CD4-positive, alpha-beta T cell treated with Interleukin-15 for 1 hour (primary cell): Measurements from ENCODE around the gene NAGK.
"Not testable (repeated sequence)": the region's sequence is repeated elsewhere in the genome, so short reads cannot be mapped to it uniquely, and the experiment has no call there.

Source experiments
- DNase-seq: peaks from one replicate; pipeline ENCODE4 v3.0.0-alpha.2; 2020

Gene NAGK

DNA sequence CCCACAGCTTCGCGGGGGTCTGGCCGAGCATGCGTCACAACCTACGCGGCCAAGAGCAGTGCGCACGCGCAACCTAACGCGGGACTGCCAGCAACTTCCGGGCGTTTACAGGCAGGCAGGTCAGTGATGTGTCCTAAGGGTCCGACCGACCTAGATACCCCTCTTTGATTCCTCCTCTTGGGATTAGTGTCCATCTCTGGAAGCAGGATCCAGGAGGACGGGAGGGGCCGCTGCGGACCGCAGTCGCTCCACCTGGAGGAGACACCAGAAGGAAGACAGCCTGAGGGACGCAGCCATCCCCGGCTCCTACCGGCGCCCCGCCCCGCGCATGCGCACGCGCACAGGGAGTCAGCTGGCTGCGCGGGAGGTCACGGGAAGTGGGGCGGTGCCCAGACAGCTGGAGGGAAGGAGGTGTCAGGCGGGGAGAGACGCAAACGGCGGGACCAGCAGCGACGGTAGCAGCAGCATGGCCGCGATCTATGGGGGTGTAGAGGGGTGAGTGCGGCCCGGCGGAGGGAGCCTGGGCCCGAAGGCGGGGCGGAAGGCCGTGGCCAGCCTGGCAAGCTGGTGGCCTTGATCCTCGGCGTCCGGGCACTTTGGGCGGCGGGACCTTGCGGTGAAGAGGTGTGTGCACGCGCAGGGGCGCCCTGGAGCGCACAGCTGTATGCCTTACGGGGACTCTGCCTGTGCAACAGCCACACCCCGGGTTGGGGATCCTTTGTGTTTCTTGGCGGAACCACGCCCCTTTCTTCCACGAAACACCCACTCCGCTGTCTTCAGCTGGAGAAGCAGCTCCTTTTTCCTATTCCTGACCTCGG is at the start of gene NAGK:
Gene NAGK (plus strand): TSS at position 431 of the 818 bp plus-strand sequence. CDS start 36 bp downstream, at position 467.
- peak; percentile 98 for DNase-seq

DNA sequence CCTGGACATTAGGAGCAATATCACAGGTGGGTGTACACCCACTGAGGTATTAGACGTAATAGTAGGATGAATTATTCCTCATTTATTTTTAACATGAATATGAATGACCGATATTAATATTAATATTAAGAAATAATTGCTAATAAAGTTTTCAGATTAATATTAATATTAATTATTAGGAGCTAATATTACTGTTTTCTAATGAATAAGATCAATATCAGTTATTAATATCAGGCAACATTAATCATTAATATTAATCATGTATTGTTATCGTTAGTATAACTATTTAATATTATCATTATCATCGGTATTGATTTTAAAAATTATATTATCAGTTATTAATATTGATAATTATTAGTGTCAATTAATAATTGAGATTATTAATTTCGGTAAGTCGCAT is 48.5 kb upstream of the NAGK start:
- not testable (repeated sequence) for DNase-seq

DNA sequence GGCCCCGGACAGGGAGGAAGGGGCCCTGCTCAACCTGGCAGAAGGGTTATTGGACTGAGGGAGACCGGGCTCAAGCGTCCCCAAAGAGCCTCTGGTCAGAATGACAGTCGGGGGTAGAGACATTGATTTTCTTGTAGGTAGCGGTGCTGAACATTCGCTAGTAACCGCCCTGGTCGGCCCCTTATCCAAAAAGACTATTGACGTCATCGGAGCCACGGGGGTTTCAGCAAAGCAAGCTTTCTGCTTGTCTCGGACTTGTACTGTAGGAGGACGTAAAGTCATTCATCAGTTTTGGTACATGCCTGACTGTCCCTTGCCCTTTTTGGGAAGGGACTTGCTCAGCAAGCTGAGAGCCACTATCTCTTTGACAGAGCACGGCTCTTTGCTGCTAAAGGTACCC is 47.1 kb upstream of the NAGK start:
- not testable (repeated sequence) for DNase-seq

DNA sequence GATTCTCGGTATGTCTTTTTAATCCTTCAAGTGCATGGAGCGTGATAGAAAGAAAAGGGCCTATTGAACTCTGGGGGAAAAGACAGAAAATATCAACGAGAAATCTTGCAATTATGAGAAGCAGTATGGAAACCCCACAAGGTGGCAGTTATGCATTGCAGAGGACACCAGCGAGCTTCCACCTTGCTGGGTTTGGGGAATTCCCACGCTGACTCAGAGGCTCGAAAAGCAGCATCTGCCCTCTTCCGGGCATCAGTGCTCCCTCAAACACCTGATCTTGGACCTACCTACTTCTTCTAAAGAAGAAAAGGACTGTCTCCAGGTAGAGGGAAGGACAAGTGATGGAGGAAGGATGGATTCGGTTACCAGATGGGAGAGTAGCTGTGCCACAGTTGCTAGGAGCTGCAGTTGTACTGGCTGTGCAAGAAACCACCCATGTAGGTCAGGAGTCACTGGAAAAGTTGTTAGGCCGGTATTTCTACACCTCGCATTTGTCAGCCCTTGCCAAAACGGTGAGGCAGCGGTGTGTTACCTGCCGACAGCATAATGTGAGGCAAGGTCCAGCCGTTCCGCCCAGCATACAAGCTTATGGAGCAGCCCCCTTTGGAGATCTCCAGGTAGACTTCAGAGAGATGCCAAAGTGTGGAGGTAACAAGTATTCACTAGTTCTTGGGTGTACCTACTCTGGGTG is 44.8 kb upstream of the NAGK start:
- peak; percentile 73 for DNase-seq

DNA sequence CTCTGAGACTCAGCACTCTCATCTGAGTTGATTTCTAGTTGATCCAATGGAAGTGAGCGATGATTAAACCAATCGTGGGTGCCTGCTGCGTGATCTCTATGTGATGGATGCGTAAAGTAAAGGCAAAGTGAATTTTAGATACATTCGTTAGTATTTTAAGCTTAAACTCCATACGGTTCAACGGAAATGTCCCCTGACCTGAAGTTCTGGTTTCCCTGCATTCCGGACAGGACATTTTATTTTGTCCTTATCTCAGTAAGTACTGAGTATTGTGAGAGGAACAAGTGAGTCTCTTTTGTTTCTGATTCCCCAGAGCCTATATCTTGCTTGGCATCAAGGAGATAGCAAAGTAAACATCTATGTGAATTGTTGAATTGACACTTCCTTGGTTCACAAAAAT is 32.2 kb upstream of the NAGK start:
- DNase-seq, result not testable (repeated sequence)

DNA sequence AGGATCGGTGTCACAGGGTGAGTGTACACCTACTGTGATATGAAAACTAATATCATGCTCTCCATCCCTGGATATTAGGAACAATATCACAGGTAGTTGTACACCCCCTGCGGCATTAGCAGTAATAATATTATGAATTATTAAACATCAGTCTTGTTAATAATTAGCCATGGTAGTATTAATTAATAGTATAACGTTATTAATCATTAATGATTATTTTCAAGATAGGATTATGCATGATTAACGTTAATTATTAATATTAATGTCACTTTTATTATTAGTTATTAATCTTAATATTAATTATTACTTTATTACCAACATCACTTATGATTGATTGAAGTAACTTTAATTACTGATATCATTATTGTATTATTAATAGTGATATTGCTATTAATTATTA is 26.2 kb upstream of the NAGK start:
- DNase-seq, result no peak

DNA sequence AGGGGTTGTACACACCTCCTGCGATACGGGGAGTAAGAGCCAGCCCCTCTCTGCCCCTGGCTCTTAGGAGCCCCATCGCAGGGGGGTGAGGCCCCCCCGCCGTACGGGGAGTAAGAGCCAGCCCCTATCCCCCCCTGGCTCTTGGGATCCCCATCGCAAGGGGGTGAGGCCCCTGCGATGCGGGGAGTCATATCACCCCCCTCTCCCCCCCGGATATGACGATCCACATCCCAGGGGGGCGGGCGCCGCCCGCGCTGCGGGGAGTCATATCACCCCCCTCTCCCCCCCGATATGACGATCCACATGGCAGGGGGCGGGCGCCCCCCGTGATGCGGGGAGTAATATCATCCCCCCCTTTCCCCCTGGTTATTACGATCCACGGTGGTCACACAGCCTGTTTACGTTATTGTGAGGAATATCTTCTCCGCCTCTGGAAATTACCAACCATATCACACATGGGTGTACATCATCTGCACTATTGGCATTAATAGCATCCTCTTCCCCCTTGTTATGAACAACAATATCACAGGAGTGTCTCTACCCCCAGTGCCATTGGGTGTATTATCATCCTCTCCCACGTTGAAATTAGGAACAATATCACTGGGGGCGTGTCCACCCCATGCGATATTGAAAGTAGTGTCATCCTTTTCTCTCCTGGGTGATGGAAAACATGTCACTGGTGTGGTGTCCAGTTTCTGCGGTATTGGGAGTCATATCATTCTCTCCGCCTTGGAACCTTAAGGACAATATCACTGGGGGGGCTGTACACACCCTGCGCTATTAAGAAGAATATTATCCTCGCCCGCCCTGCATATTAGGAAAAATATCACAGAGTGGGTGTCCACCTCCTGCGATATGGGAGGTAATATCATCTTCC is 24.7 kb upstream of the NAGK start:
- no peak for DNase-seq

DNA sequence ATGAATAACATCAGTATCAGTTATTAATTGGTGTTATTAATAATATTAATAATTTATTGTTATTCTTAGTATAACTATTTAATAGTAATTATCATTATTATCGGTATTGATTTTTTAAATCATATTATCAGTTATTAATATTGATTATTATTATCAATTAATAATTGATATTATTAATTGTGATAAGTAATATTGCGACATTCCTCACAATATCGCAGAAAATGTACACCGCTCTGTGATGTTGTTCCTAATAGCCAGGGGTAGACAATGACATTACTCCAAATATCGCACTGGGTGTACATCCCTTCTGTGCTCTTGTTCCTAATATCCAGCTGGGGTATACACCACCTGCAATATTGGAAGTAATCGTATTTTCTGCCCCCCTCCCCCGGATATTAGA is 23.3 kb upstream of the NAGK start:
- no peak for DNase-seq

DNA sequence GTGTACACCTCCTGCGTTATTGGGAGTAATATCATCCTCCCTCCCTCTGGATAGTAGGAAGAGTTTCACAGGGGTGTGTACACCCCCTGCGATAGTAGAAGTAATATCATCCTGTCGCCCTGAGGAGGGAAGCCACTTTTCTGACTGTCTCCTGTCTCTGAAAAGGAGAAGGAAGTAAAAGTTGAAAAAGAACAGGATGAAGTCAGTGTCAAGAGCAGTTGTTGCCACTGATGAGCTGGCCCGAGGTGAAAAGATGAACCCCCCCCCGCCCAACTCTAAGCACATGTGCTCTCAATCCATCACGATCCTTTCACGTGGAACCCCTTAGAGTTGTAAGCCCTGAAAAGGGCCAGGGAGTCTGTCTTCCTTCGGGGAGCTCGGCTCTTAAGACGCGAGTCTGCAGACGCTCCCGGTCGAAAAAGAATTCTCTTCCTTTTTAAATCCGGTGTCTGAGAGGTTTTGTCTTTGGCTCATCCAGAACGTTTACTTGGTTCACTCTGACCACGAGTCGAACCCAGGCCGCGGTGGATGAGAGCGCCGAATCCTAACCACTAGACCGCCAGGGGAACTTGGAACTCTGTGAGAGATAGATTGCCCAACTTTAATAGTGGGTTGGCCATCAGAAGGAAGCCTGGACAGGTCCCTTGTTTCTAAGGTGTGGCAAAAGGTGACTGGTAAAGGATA is 22.4 kb upstream of the NAGK start:
- no peak for DNase-seq

DNA sequence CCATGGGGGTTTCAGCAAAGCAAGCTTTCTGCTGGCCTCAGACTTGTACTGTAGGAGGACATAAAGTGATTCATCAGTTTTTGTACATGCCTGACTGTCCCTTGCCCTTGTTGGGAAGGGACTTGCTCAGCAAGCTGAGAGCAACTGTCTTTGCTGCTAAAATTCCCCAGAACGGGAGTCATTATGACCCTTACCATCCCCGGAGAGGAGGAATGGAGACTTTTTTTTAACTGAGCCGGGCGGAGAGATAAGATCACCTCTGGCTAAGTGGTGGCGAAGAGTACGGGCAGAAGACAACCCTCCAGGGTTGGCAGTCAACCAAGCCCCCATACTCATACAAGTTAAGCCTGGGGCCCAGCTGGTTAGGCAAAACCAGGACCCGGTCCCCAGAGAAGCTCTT is 20.4 kb upstream of the NAGK start:
- DNase-seq, result no peak

DNA sequence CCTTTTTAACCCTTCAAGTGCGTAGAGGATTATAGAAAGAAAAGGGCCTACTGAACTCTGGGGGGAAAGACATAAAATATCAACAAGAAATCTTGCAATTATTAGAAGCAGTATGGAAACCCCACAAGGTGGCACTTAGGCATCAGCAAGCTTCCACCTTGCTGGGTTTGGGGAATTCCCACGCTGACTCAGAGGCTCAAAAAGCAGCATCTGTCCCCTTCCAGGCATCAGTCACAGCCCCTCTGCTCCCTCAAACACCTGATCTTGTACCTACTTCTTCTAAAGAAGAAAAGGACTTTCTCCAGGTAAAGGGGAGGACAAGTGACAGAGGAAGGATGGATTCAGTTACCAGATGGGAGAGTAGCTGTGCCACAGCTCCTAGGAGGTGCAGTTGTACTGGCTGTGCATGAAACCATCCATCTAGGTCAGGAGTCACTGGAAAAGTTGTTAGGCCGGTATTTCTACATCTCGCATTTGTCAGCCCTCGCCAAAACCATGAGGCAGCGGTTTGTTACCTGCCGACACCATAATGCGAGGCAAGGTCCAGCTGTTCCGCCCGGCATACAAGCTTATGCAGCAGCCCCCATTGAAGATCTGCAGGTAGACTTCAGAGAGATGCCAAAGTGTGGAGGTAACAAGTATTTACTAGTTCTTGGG is 18.6 kb upstream of the NAGK start:
- peak; percentile 37 for DNase-seq

DNA sequence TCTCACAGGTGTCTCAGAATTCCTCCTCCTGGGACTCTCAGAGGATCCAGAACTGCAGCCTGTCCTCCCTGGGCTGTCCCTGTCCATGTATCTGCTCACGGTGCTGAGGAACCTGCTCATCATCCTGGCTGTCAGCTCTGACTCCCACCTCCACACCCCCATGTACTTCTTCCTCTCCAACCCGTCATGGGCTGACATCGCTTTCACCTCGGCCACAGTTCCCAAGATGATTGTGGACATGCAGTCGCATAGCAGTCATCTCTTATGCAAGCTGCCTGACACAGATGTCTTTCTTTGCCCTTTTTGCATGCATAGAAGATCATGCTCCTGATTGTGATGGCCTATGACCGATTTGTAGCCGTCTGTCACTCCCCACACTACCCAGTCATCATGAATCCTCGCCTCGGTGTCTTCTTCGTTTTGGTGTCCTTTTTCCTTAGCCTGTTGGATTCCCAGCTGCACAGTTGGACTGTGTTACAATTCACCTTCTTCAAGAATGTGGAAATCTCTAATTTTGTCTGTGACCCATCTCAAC is 13.2 kb upstream of the NAGK start:
- DNase-seq, result not testable (repeated sequence)

DNA sequence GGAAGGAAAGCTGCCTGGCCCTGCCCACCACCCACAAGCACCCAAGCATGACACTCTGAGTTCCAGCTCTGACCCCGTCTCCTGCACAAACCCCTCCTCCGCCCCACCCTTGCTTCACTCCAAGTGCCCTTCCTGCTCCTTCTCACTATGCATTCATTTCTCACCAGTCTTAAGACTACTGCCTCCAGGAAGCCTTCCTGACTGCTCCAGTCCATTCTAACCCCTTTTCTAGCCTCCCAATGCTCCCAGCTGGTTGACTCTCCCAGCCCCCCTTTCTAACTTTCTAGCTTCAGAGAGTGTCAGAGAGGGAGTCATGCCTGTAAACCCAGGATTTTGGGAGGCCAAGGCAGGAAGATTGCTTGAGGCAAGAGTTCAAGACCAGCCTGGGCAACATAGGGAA is 8.2 kb upstream of the NAGK start:
- no peak for DNase-seq

DNA sequence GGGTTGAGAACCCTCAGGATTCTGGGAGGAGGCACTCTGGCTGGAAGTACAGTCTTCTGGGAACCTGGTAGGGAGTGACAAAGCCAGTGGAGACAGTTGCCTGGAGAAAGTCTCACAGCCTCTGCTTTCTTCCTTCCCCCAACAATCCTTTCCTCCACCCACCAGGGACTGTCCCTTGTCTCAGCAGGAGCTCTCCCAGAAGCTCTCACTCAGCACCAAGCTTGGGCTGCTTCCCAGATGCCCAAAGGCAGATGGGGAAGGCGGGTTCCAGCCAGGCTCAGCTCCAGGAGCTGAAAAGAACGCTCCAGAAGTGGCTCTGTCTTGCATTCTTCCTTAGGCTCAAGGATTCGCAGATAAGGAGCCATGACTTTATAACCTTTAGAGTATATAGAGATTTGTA is 7.6 kb upstream of the NAGK start:
- no peak for DNase-seq

DNA sequence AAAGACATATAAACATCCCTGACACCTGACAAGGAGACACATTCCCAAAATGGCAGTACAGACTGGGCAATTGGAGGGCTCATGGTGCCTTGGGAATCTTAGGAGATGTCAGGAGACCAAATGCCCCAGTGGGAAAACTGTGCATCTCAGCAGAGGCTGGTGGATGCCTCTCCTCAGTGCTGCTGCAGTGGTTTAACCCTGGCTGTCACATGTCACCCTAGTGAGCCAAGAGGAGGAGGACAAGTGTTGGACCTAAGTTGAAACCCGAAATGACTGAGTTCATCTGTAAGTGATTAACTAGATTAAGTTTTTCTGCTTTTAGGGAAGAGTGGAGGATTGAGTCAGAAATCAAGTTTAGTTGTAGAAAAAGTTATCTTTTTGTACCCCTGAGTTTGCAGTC is 5.2 kb upstream of the NAGK start:
- no peak for DNase-seq

DNA sequence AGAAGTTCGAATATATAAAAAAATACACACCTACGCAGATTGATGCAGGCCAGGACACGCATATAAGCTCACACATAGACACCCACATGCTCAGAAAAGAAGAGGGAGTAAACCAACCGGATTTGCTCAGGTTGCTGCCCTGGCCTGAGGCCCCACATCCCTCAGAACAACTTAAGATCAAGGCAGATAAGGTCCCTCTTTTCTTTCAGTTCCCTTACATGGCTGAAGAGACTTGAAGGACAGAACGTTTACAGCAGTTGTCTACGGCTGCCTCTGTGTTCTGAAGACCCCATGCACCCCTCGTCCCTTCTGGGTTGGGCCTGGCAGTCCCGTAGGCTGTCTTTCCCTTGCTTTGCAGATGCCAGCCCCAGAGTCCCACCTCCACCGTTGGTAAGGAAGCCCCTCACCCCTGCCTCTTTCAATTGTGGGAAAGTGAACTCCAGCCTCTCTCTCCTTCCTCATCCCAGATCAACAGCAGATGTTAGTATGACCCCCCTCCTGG is 4.3 kb upstream of the NAGK start:
- DNase-seq, result no peak

DNA sequence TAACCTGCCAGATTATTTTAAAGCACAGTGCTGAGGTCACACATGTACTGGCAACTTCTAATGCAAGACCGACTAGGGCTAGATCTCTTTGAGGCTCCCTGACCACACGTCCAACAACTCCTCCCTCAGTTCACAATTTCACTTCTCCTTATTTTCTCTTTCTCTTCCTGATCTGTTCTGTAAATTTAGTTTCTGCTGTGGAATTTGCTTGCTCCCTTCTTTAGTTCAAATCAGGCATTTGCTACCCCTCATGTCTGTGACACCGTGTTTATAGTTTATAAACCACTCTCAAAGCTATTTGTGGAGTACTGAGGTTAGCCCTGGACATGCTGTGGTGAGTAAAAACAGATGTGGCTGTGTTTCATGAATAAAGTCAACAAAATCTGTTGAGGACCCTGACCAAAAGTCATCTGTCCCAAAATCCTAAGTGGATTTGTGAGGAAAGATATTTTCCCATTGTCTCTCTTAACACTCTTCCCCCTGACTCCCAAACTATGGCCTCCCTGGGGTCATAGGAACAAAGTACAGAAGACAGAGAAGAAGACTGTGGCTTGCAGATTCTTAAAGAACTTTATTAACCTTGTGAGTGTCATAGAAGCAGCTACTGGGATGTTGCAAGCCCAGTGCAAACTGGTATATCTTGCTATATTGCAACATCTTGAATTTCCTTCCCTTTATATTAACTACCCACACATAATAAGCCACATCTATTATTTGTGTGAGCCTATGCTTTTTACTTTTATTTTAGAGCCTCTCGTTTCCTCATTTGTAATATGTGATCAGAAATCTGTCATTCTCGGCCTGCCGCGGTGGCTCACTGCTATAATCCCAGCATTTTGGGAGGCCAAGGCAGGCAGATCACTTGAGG is 3.5 kb upstream of the NAGK start:
- DNase-seq, result peak; percentile 39

DNA sequence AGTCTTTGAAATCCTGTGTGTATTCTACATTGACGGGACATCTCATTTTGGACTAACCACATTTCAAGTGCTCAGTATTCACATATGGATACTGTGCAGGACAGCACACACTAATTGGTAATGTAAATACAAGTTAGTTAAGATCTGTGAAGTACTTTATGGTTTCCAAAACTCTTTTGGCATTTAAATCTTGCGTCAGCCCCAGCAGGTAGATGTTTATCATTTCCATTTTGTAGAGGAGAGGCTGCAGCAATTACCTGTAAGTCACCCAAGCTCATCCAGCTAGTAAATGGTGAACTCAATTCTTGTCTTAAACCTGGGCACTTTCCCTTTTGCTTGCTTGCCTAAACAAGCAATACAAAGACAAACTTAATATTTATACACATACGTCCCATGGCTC is 1.6 kb upstream of the NAGK start:
- DNase-seq, result no peak

DNA sequence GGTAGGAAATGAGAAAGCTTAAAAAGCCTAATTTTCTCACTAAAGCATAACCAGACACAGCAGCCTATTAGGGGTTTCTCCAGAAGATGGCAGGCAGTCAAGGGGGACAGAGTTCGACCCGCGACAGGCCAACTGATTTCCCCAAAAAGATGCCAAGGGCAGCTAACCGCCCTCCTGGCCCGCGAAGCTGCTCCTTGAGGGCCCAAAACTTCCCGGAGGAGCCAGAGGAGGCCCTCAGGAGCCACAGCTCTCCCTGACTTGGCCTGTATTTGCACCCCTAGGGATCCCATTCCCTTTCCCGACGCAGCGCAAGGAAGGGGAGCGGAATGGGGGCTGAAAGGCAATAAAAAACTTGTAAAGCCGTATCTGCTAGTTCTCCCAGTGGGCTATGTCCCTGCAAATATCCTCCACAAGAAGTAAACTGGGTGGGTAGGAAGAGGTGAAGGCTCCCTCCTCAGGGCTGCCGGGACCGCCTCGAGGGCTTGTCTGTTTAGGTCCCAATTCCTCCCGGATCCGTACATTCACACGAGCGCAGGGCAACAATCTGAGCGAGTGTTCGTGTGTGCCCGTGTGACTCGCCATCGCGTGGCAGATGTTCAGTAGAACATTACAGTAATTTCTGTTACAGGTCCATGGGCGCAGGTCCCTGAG is 756 bp upstream of the NAGK start:
- no peak for DNase-seq

DNA sequence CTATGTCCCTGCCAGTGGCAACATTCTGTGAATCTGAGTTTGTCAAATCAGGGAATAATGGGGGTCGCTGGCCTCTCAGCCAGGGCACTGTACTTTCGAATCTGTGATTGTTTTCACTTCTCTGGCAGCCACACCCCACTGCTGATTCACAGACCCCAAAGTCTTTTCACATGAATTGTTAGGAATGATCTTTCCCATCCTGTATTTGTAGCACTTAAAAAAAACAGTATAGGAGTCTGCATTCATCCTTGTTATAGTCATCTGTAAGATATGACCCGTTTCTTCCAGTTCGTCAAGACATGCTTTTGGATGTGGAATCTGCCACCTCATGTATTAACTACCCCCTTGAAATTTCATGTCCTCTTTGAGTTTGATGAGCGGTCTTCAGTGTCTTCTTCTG is 928 bp downstream of the NAGK start:
- no peak for DNase-seq
